GM10266 (cell line): ENCODE measurements around the gene EMCN.

Experiments
- DNase-seq: peaks from one replicate; pipeline ENCODE4 v3.0.0; 2012; ENCODE audit errors: extremely low spot score
- TF ChIP-seq, protein P1 (sequence below): IDR thresholded peaks from 2 replicates; pipeline ENCODE4 v1.5.1; 2012; ENCODE audit warnings: mild to moderate bottlenecking, low read depth; ENCODE audit not compliant: control insufficient read depth, insufficient read depth; ENCODE audit errors: missing control alignments

The EMCN gene, protein sequence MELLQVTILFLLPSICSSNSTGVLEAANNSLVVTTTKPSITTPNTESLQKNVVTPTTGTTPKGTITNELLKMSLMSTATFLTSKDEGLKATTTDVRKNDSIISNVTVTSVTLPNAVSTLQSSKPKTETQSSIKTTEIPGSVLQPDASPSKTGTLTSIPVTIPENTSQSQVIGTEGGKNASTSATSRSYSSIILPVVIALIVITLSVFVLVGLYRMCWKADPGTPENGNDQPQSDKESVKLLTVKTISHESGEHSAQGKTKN

DNA sequence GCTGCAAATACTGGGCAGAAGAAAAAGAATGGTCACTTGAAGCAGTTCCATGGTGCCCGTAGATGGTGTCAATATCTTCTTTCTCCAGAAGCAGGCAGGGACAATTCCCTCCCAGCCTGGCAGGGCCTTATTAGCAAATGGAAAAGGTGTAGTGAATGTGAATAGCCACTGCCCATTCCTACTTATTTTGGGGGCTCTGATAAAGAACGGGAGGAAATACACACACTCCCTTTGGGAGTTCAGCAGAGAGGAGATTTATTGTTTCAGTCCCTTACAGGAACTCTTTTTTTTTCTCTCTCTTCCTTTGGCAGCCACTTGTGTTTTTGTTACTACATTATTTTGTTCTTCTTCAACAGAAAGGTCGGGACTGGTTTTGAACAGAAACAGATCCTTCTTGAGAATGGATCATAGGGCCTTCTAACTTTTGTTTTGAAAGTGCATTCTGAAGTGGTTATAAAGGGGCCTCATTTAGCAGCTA is at the start of gene EMCN:
TSS of gene EMCN (minus strand) at position 159 of the 478 bp plus-strand sequence. CDS start at position 51, 108 bp downstream.
- no peak for DNase-seq
- TF ChIP-seq, protein P1, sequence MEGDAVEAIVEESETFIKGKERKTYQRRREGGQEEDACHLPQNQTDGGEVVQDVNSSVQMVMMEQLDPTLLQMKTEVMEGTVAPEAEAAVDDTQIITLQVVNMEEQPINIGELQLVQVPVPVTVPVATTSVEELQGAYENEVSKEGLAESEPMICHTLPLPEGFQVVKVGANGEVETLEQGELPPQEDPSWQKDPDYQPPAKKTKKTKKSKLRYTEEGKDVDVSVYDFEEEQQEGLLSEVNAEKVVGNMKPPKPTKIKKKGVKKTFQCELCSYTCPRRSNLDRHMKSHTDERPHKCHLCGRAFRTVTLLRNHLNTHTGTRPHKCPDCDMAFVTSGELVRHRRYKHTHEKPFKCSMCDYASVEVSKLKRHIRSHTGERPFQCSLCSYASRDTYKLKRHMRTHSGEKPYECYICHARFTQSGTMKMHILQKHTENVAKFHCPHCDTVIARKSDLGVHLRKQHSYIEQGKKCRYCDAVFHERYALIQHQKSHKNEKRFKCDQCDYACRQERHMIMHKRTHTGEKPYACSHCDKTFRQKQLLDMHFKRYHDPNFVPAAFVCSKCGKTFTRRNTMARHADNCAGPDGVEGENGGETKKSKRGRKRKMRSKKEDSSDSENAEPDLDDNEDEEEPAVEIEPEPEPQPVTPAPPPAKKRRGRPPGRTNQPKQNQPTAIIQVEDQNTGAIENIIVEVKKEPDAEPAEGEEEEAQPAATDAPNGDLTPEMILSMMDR, result no peak

DNA sequence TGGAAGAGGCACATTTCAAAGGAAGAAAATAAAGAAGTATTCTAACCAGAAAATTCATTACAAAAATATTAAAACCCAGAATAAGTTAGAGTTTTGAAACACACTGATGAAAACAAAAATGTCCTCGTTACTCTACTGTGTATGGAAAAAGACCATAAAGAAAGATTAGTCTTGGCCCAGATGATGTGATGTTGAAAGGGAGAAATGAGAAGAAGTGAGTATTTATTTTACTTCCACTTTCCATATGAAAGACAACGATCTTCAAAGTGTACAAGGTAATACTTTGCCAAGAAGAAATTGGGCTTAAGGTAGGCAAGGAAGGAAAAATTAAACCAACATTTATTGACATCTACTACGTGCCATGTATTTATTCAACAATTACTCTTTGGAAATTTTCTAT is 48.6 kb upstream of the EMCN start:
- TF ChIP-seq, protein P1, result no peak
- DNase-seq, result no peak

DNA sequence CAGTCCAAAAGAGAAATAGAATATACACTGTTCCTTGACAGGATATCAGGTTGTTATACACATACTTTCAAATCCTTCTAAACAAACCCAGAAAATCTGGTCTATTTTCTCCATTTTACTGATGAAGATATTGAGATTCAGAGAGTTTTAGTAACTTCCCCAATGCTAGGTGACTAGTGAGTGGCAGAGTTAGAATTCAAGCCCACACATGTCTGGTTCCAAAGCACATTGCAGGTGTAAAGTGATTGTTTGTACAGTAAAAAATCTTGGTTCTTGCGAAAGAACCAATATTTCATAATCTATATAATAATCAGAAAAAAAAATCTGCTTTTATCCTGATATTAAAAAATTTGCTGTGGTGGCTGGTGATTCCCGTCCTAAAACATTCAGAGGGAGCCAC is 39.5 kb upstream of the EMCN start:
- DNase-seq, result no peak
- TF ChIP-seq, protein P1, result no peak

DNA sequence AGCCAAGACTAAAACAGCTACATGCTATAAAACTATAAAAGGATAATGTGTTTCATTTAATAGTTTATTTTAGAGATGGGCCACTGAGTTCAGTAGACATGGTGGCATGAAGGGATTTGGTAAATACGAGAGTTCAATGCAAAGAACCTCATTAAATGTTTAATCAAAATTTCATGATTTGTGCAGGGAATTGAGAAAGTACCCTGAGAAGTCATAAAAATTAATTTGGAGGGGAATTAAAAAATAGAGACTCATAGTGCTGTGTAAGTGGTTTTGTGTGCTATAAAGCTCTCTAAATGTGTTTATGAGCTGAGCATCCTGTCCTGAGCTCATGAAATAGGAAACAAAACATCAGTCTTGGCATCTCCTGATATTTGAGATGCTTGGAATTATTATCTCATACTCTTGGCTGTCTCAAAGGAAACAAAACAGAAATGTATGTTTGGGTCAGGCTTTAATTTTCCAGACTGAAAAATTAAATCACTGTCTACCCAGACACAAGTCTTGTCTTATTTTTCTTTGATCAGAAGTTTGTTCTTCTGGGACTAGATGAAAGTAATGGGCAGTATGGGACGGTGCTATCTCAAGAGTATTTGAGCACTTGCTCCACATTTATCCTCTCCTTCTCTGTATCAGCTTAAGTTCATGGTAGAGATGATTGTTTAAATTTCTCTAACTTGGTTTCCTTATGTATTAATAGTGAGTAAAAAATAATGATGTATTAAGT is 38.0 kb upstream of the EMCN start:
- TF ChIP-seq, protein P1, result no peak

DNA sequence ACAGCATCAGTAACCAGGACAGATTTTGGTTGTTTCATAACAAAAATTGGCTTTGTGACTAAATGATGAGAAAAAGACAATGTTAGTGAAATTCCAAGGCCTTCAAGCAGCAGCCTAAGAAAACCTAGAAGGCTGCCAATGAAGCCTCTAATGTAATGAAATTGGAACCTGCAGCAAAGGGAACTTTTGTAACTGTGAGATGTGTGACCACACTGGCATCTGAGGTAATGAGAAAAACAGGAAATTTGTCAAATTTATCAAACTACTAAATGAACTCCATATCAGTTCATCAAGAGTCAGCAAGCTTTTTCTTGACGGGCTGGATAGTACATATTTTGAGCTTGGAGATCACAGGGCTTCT is 30.4 kb upstream of the EMCN start:
- TF ChIP-seq, protein P1, result no peak
- DNase-seq, result no peak

More for the DNA sequence above, 38.0 kb upstream of the EMCN start:
- DNase-seq, result no peak

DNA sequence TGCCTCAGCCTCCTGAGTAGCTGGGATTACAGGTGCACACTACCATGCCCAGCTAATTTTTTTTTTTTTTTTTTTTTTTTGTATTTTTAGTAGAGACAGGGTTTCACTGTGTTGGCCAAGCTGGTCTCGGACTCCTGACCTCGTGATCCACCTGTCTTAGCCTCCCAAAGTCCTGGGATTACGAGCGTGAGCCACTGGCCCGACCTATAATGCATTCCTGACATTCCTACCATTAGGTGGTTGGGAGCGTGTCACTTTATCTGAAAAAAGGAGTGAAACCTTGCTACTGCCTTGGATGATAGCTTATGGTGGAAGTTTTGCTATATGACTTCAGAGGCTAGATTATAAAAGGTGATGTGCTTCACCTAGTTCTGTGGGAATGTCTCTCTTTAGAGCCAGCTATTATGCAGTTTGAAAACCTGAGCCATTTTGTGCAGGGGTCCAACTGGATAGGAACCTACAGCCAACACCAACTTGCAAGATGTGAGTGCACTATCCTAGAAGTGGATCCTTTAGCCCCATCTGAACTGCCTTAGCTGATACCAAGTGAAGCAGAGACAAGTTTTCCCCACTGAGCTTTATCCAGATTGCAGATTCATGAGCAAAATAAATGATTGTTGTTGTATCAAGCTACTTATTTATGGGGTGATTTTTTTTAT is 29.8 kb upstream of the EMCN start:
- TF ChIP-seq, protein P1, result no peak
- DNase-seq, result no peak

DNA sequence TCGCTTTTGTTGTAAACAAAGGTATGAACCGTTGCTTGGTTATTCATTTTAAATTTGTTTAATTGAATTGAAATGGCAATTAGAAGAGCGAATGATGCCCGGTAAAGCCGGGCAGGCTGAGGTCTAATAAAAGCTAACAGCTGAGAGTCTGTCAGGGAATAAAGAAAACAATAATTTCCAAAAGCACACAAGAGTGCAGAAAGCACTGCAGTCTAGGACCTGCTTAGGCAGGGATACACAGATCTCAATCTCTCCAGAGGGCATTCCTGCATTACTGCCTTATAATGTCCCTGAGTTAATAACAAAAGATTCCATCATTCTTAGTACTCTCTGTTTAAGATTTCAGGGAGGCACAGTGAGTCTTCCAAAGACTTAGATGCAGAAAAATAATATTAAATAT is 27.6 kb upstream of the EMCN start:
- DNase-seq, result no peak
- TF ChIP-seq, protein P1, result no peak
